ENCODE measurements around the gene ARL2BP.

- TF ChIP-seq, protein P1, sequence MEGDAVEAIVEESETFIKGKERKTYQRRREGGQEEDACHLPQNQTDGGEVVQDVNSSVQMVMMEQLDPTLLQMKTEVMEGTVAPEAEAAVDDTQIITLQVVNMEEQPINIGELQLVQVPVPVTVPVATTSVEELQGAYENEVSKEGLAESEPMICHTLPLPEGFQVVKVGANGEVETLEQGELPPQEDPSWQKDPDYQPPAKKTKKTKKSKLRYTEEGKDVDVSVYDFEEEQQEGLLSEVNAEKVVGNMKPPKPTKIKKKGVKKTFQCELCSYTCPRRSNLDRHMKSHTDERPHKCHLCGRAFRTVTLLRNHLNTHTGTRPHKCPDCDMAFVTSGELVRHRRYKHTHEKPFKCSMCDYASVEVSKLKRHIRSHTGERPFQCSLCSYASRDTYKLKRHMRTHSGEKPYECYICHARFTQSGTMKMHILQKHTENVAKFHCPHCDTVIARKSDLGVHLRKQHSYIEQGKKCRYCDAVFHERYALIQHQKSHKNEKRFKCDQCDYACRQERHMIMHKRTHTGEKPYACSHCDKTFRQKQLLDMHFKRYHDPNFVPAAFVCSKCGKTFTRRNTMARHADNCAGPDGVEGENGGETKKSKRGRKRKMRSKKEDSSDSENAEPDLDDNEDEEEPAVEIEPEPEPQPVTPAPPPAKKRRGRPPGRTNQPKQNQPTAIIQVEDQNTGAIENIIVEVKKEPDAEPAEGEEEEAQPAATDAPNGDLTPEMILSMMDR (IDR thresholded peaks at IDR 0.05), result no peak
- TF ChIP-seq EP300 (IDR thresholded peaks at IDR 0.05), result no peak
- TF ChIP-seq POLR2A (IDR thresholded peaks at IDR 0.05), result no peak
- TF ChIP-seq POLR2AphosphoS5 (IDR thresholded peaks at IDR 0.05), result no peak
Measured at GRCh38 chr16:57264950-57265371, 19.9 kb downstream of the ARL2BP start.

Measured in suprapubic skin (tissue), 4 donors.